DOHH2 (cell line): Measurements from ENCODE around the gene TRAF4.

Source experiments
- EZH2phosphoT487 ChIP-seq: fragments of 200-600 bp; sonication (generic); IDR thresholded peaks from 2 replicates; pipeline ENCODE4 v1.6.1; 2017; ENCODE audit warnings: borderline replicate concordance, mild to moderate bottlenecking, antibody characterized with exemption, low read length, moderate library complexity, mixed read lengths
- TF ChIP-seq, protein P1 (sequence below): fragments of 200-600 bp; sonication (generic); IDR thresholded peaks from one replicate; pipeline ENCODE4 v1.5.1; 2014; ENCODE audit warnings: antibody characterized with exemption, mild to moderate bottlenecking, low read depth, low read length; ENCODE audit not compliant: poor library complexity, severe bottlenecking

DNA sequence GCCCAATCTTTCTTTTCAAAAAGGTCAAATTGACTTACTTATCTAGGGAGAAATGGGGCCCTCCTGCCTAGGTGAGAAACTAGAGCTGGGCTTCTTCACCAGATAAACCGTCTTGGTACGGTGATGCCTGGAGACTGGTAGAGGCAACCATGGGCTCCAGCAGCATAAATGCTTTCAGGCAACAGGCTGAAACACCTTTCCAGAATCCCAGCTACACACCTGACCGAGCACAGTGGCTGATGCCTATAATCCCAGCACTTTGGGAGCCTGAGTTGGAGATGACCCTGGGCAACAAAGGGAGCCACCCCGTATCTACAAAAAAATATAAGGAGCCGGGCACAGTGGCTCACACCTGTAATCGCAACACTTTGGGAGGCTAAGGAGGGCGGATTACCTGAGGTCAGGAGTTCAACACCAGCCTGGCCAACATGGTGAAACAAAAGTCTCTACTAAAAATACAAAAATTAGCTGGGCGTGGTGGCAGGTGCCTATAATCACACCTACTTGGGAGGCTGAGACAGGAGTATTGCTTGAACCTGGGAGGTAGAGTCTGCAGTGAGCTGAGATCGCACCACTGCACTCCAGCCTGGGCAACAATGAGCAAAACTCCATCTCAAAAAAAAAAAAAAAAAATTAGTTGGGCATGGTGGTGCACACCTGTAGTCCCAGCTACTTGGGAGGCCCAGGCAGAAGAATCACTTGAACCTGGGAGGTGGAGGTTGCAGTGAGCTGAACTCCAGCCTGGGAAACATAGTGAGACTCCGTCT, 8.0 kb downstream of the TRAF4 start:
- TF ChIP-seq, protein P1, sequence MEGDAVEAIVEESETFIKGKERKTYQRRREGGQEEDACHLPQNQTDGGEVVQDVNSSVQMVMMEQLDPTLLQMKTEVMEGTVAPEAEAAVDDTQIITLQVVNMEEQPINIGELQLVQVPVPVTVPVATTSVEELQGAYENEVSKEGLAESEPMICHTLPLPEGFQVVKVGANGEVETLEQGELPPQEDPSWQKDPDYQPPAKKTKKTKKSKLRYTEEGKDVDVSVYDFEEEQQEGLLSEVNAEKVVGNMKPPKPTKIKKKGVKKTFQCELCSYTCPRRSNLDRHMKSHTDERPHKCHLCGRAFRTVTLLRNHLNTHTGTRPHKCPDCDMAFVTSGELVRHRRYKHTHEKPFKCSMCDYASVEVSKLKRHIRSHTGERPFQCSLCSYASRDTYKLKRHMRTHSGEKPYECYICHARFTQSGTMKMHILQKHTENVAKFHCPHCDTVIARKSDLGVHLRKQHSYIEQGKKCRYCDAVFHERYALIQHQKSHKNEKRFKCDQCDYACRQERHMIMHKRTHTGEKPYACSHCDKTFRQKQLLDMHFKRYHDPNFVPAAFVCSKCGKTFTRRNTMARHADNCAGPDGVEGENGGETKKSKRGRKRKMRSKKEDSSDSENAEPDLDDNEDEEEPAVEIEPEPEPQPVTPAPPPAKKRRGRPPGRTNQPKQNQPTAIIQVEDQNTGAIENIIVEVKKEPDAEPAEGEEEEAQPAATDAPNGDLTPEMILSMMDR = no peak
- no peak for TF ChIP-seq EZH2phosphoT487
